Measurements from ENCODE around the gene MARK2.

MARK2 gene

DNA sequence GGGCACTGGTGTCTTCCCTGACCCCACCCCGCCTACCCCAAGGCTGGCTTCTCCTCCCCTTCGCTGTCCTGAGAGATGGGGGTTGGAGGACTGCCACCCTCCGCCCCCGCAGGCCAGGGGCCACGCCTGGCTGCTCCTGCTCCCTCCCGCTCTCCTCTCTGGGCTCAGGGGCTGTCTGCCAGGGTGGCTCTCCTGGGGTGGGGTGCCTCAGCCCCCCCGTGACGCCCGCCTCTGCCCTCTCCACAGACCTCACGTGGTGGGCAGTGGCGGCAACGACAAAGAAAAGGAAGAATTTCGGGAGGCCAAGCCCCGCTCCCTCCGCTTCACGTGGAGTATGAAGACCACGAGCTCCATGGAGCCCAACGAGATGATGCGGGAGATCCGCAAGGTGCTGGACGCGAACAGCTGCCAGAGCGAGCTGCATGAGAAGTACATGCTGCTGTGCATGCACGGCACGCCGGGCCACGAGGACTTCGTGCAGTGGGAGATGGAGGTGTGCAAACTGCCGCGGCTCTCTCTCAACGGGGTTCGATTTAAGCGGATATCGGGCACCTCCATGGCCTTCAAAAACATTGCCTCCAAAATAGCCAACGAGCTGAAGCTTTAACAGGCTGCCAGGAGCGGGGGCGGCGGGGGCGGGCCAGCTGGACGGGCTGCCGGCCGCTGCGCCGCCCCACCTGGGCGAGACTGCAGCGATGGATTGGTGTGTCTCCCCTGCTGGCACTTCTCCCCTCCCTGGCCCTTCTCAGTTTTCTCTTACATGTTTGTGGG is 69.9 kb downstream of the MARK2 start:
- TF ChIP-seq ARNTL (CRISPR knock-in tag; IDR thresholded peaks at IDR 0.05; ENCODE audit: borderline replicate concordance, low read depth): no peak
- no peak for TF ChIP-seq ZNF565 (CRISPR knock-in tag; conservative IDR thresholded peaks at IDR 0.05; ENCODE audit: low read depth)
- TF ChIP-seq PPARA (CRISPR knock-in tag; IDR thresholded peaks at IDR 0.05; ENCODE audit: borderline replicate concordance): no peak
- TF ChIP-seq CSDC2 (CRISPR knock-in tag; IDR thresholded peaks at IDR 0.05): no peak
- TF ChIP-seq, protein P1, sequence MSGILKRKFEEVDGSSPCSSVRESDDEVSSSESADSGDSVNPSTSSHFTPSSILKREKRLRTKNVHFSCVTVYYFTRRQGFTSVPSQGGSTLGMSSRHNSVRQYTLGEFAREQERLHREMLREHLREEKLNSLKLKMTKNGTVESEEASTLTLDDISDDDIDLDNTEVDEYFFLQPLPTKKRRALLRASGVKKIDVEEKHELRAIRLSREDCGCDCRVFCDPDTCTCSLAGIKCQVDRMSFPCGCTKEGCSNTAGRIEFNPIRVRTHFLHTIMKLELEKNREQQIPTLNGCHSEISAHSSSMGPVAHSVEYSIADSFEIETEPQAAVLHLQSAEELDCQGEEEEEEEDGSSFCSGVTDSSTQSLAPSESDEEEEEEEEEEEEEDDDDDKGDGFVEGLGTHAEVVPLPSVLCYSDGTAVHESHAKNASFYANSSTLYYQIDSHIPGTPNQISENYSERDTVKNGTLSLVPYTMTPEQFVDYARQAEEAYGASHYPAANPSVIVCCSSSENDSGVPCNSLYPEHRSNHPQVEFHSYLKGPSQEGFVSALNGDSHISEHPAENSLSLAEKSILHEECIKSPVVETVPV (CRISPR knock-in tag; IDR thresholded peaks at IDR 0.05): no peak
- TF ChIP-seq ISL1 (CRISPR knock-in tag; IDR thresholded peaks at IDR 0.05): no peak
- TF ChIP-seq, protein P2, sequence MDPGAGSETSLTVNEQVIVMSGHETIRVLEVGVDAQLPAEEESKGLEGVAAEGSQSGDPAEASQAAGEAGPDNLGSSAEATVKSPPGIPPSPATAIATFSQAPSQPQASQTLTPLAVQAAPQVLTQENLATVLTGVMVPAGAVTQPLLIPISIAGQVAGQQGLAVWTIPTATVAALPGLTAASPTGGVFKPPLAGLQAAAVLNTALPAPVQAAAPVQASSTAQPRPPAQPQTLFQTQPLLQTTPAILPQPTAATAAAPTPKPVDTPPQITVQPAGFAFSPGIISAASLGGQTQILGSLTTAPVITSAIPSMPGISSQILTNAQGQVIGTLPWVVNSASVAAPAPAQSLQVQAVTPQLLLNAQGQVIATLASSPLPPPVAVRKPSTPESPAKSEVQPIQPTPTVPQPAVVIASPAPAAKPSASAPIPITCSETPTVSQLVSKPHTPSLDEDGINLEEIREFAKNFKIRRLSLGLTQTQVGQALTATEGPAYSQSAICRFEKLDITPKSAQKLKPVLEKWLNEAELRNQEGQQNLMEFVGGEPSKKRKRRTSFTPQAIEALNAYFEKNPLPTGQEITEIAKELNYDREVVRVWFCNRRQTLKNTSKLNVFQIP (CRISPR knock-in tag; IDR thresholded peaks at IDR 0.05; ENCODE audit: borderline replicate concordance, low read depth): no peak
- TF ChIP-seq, protein P3, sequence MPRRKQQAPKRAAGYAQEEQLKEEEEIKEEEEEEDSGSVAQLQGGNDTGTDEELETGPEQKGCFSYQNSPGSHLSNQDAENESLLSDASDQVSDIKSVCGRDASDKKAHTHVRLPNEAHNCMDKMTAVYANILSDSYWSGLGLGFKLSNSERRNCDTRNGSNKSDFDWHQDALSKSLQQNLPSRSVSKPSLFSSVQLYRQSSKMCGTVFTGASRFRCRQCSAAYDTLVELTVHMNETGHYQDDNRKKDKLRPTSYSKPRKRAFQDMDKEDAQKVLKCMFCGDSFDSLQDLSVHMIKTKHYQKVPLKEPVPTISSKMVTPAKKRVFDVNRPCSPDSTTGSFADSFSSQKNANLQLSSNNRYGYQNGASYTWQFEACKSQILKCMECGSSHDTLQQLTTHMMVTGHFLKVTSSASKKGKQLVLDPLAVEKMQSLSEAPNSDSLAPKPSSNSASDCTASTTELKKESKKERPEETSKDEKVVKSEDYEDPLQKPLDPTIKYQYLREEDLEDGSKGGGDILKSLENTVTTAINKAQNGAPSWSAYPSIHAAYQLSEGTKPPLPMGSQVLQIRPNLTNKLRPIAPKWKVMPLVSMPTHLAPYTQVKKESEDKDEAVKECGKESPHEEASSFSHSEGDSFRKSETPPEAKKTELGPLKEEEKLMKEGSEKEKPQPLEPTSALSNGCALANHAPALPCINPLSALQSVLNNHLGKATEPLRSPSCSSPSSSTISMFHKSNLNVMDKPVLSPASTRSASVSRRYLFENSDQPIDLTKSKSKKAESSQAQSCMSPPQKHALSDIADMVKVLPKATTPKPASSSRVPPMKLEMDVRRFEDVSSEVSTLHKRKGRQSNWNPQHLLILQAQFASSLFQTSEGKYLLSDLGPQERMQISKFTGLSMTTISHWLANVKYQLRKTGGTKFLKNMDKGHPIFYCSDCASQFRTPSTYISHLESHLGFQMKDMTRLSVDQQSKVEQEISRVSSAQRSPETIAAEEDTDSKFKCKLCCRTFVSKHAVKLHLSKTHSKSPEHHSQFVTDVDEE (CRISPR knock-in tag; IDR thresholded peaks at IDR 0.05): no peak
- no peak for TF ChIP-seq ZFP30 (CRISPR knock-in tag; IDR thresholded peaks at IDR 0.05)
- no peak for TF ChIP-seq ZNF70 (CRISPR knock-in tag; IDR thresholded peaks at IDR 0.05)
- ATAC-seq: no peak

GRCh38 chr11:63909591-63910506 is 70.9 kb downstream of the MARK2 start:
- peak; percentile 40; the same call in 1 of the 3 replicates for ATAC-seq
- peak; percentile 9; the same call in 1 of the 2 replicates for TF ChIP-seq ZNF70 (CRISPR knock-in tag; IDR thresholded peaks at IDR 0.05)
- TF ChIP-seq, protein P2 (CRISPR knock-in tag; IDR thresholded peaks at IDR 0.05; ENCODE audit: borderline replicate concordance, low read depth): no peak

DNA sequence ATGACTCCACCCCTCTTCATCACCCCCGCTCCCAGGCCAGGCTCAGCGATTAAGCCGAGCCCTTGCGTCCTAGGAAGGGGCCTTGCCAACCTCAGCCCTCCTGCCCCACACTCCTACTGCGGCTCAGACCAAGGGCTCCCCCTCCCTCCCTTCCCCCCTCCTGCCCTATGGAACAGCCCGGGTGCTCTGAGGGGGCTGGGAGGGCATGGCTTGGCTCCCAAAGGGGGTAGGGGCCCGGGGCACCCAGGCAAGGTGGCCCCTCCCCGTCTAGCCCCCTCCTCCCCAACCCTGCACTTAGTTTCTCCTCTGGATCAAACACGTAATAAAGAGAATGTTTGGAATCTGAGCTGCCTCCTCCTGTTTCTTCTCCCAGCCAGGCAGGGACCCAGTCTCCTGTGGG is 71.8 kb downstream of the MARK2 start:
- ATAC-seq: no peak
- TF ChIP-seq, protein P2 (CRISPR knock-in tag; IDR thresholded peaks at IDR 0.05; ENCODE audit: borderline replicate concordance, low read depth): no peak
- TF ChIP-seq, protein P3 (CRISPR knock-in tag; IDR thresholded peaks at IDR 0.05): no peak
- TF ChIP-seq ZFP3 (CRISPR knock-in tag; IDR thresholded peaks at IDR 0.05) (no peak), SNAI2 (CRISPR knock-in tag; IDR thresholded peaks at IDR 0.05) (no peak), PPARA (CRISPR knock-in tag; IDR thresholded peaks at IDR 0.05; ENCODE audit: borderline replicate concordance) (no peak), RARB (CRISPR knock-in tag; IDR thresholded peaks at IDR 0.05) (no peak), ARNTL (CRISPR knock-in tag; IDR thresholded peaks at IDR 0.05; ENCODE audit: borderline replicate concordance, low read depth) (no peak), GLIS3 (CRISPR knock-in tag; IDR thresholded peaks at IDR 0.05) (no peak), PATZ1 (CRISPR knock-in tag; IDR thresholded peaks at IDR 0.05; ENCODE audit: borderline replicate concordance) (no peak), BACH2 (CRISPR knock-in tag; IDR thresholded peaks at IDR 0.05; ENCODE audit: borderline replicate concordance) (no peak), ZNF70 (CRISPR knock-in tag; IDR thresholded peaks at IDR 0.05) (no peak), ESRRG (CRISPR knock-in tag; IDR thresholded peaks at IDR 0.05) (no peak), ZFP30 (CRISPR knock-in tag; IDR thresholded peaks at IDR 0.05) (no peak)
- TF ChIP-seq, protein P4, sequence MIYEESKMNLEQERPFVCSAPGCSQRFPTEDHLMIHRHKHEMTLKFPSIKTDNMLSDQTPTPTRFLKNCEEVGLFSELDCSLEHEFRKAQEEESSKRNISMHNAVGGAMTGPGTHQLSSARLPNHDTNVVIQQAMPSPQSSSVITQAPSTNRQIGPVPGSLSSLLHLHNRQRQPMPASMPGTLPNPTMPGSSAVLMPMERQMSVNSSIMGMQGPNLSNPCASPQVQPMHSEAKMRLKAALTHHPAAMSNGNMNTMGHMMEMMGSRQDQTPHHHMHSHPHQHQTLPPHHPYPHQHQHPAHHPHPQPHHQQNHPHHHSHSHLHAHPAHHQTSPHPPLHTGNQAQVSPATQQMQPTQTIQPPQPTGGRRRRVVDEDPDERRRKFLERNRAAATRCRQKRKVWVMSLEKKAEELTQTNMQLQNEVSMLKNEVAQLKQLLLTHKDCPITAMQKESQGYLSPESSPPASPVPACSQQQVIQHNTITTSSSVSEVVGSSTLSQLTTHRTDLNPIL (CRISPR knock-in tag; IDR thresholded peaks at IDR 0.05; ENCODE audit: low read depth): no peak
